CD14-positive monocyte (primary cell): ENCODE results near the gene PLA2G6. TPM values are rescaled to one million over a fixed set of nuclear protein-coding genes. Genes with fewer than 3 reads are reported as not detected.

Experiments
- DNase-seq, 3 donors: peaks; one replicate each; pipeline ENCODE4 v3.0.0-alpha.2; 2011 to 2022
- H2AFZ ChIP-seq: 2 replicates; pipeline ENCODE4 v1.6.0; 2012; ENCODE audit warnings: mild to moderate bottlenecking, low read depth, low read length, inconsistent platforms; ENCODE audit not compliant: insufficient read depth, poor library complexity, severe bottlenecking
- H3K27ac ChIP-seq, 2 donors: 1 replicate in 1 of 2; 2 replicates in 1 of 2; pipeline ENCODE4 v1.5.1; 2012 to 2013; ENCODE audit warnings: low read length in 2 of 2, control low read depth in 1 of 2, inconsistent platforms in 1 of 2, low read depth in 1 of 2, mild to moderate bottlenecking in 1 of 2
- H3K27me3 ChIP-seq, 2 donors: one replicate each; pipeline versions ENCODE4 v1.6.0 to v1.6.1; 2011 to 2013; ENCODE audit warnings: low read length in 2 of 2; ENCODE audit not compliant: control insufficient read depth in 2 of 2, insufficient read depth in 2 of 2
- H3K36me3 ChIP-seq, 2 donors: replicated peaks in 1 of 2; 1 replicate in 1 of 2; 2 replicates in 1 of 2; pipeline versions ENCODE4 v1.5.1 to v1.6.1; 2012 to 2013; ENCODE audit warnings: low read length in 2 of 2, control low read depth in 1 of 2, inconsistent platforms in 1 of 2, mild to moderate bottlenecking in 1 of 2; ENCODE audit not compliant: insufficient read depth in 2 of 2, control insufficient read depth in 1 of 2
- H3K4me1 ChIP-seq, 2 donors: 1 replicate in 1 of 2; 2 replicates in 1 of 2; pipeline versions ENCODE4 v1.5.1 to v1.6.1; 2012 to 2013; ENCODE audit warnings: low read length in 2 of 2, control low read depth in 1 of 2, inconsistent platforms in 1 of 2, mild to moderate bottlenecking in 1 of 2, moderate library complexity in 1 of 2; ENCODE audit not compliant: insufficient read depth in 2 of 2, control insufficient read depth in 1 of 2
- H3K4me2 ChIP-seq: replicated peaks from 2 replicates; pipeline ENCODE3; 2012; ENCODE audit warnings: low read length, moderate library complexity, mild to moderate bottlenecking; ENCODE audit not compliant: poor library complexity, severe bottlenecking; ENCODE audit errors: extremely low read depth
- H3K4me3 ChIP-seq, 3 experiments: fragments of 200-600 bp in 1 of 3; sonication (generic) in 1 of 3; replicated peaks in 1 of 3; 1 replicate in 2 of 3; 2 replicates in 1 of 3; pipeline ENCODE4 v1.5.1; 2011 to 2013; ENCODE audit warnings: low read length in 3 of 3, mild to moderate bottlenecking in 3 of 3, control low read depth in 2 of 3, low read depth in 2 of 3, inconsistent platforms in 1 of 3, moderate library complexity in 1 of 3
- H3K79me2 ChIP-seq: 2 replicates; pipeline ENCODE4 v1.6.0; 2012; ENCODE audit warnings: mild to moderate bottlenecking, control low read depth, inconsistent platforms, low read length, moderate library complexity; ENCODE audit not compliant: insufficient read depth
- H3K9ac ChIP-seq: 2 replicates; pipeline ENCODE4 v1.6.0; 2017; ENCODE audit warnings: low read length, mild to moderate bottlenecking; ENCODE audit not compliant: insufficient read depth, poor library complexity, severe bottlenecking
- H3K9me3 ChIP-seq, 2 donors: replicated peaks in 1 of 2; 1 replicate in 1 of 2; 2 replicates in 1 of 2; pipeline versions ENCODE4 v1.5.1 to v1.6.1; 2012 to 2013; ENCODE audit warnings: low read length in 2 of 2, control low read depth in 1 of 2; ENCODE audit not compliant: control insufficient read depth in 1 of 2, insufficient read depth in 1 of 2
- H4K20me1 ChIP-seq: 2 replicates; pipeline ENCODE4 v1.6.0; 2012; ENCODE audit warnings: mild to moderate bottlenecking, low read length, control low read depth, moderate library complexity; ENCODE audit not compliant: insufficient read depth
- H3K27ac Mint-ChIP-seq, 7 donors: one replicate each; pipeline ENCODE4 v1.8.0; 2020; ENCODE audit warnings: mild to moderate bottlenecking in 7 of 7, mixed read lengths in 7 of 7, moderate library complexity in 6 of 7, inconsistent platforms in 2 of 7
- H3K27me3 Mint-ChIP-seq, 3 donors: one replicate each; pipeline ENCODE4 v1.8.0; 2021 to 2022; ENCODE audit warnings: low read depth in 3 of 3, mild to moderate bottlenecking in 3 of 3, mixed read lengths in 3 of 3, moderate library complexity in 3 of 3, inconsistent platforms in 1 of 3
- H3K36me3 Mint-ChIP-seq, 2 donors: one replicate each; pipeline ENCODE4 v1.8.0; 2020; ENCODE audit warnings: mixed read lengths in 2 of 2, inconsistent platforms in 1 of 2, mild to moderate bottlenecking in 1 of 2
- H3K4me1 Mint-ChIP-seq: one replicate; pipeline ENCODE4 v1.8.0; 2020; ENCODE audit warnings: mild to moderate bottlenecking, mixed read lengths
- H3K4me3 Mint-ChIP-seq, 2 donors: one replicate each; pipeline ENCODE4 v1.8.0; 2020; ENCODE audit warnings: mild to moderate bottlenecking in 2 of 2, mixed read lengths in 2 of 2, moderate library complexity in 1 of 2
- H3K9me3 Mint-ChIP-seq, 7 donors: one replicate each; pipeline ENCODE4 v1.8.0; 2020 to 2022; ENCODE audit warnings: mixed read lengths in 7 of 7, mild to moderate bottlenecking in 6 of 7, moderate library complexity in 6 of 7, inconsistent platforms in 2 of 7
- WGBS: methylation state at CpG from one replicate; pipeline ENCODE4 v1.1.5; 2013; ENCODE audit warnings: missing lambda C conversion rate; ENCODE audit not compliant: insufficient coverage; 5-methylcytosine and 5-hydroxymethylcytosine counted together
- intact Hi-C, 2 donors: fragments of 100-400 bp; cut with micrococcal nuclease; formaldehyde crosslinking; loops; one replicate each; pipeline versions ENCODE4 v1.15.0 to v1.15.1; 2023
- polyA plus RNA-seq, 3 donors: library from polyadenylated mRNA; depleted of rRNA in 1 of 3; unstranded in 2 of 3; stranded (reverse) in 1 of 3; fragments of 300-500 nt in 2 of 3; fragments of >200 nt in 1 of 3; fragmentation: Illumina TruSeq in 2 of 3; gene quantifications; 1 replicate in 2 of 3; 2 replicates in 1 of 3; pipeline ENCODE4 v1.2.3, GENCODE V29; 2012 to 2021
- TF ChIP-seq, protein P1 (sequence below): fragments of 200-600 bp; IDR thresholded peaks from one replicate; pipeline ENCODE4 v1.8.0; 2022; ENCODE audit warnings: antibody characterized with exemption, mild to moderate bottlenecking

PLA2G6 gene
- polyA plus RNA-seq, 3 donors = 0.43 to 8.3 (median 0.62) TPM

DNA sequence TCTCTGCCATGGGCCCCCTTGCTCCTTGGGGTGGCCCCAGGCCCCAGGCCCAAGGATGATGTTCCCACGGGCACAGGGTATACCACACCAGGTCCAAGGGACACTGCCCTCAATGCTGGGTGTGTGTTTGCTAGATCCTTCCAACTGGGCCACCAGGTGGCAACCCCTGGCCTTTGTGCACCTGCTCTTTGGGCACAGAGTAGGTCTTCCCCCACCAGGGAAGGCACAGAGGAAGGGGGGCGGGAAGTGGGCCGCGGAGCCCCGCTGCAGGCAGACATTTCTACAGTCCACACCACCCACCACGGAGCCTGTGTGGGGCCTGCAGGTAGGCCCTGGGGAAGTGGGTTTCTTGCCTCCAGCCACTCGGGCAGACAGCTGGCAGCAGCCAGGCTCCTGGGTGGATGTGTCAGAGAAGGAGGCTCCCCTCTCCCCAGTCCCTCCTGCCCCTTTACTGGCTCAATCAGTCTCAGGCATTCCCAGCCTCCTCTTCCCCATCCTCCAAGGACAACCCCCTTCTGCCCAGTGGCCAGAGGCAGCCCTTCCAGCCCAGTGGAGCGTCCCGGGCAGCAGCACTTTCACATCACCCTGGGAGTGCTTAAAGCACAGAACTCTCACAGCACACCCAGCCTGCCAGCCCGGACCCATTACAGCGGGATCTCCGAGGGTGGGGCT lies 41.8 kb upstream of the PLA2G6 start:
- WGBS = 100% methylated on average over 1 of the region's 12 CpGs
- Mint-ChIP-seq H3K27ac (no peak overlapping the region), H3K4me3 (no peak overlapping the region), H3K9me3 (peaks cover 0 to 1% (median 0%) of the 10 kb centered on the region in 7 donors), H3K27me3 (peaks cover 0 to 2% (median 2%) of the 10 kb centered on the region in 3 donors), H3K36me3 (peaks cover 35 to 78% of the 10 kb centered on the region in 2 donors), H3K4me1 (peaks cover 9% of the 10 kb centered on the region)
- Histone ChIP-seq H3K27ac (no peak overlapping the region), H3K4me1 (peaks cover 13 to 20% of the 10 kb centered on the region in 2 donors), H3K4me3 (no peak overlapping the region), H3K9me3 (no peaks in the 10 kb centered on the region), H3K36me3 (peaks cover 26 to 37% of the 10 kb centered on the region in 2 donors), H3K9ac (no peak overlapping the region), H3K4me2 (no peak overlapping the region), H2AFZ (no peak overlapping the region), H3K27me3 (no peaks in the 10 kb centered on the region), H3K79me2 (no peaks in the 10 kb centered on the region), H4K20me1 (no peaks in the 10 kb centered on the region)
- intact Hi-C loops = no loop called here
- TF ChIP-seq, protein P1, sequence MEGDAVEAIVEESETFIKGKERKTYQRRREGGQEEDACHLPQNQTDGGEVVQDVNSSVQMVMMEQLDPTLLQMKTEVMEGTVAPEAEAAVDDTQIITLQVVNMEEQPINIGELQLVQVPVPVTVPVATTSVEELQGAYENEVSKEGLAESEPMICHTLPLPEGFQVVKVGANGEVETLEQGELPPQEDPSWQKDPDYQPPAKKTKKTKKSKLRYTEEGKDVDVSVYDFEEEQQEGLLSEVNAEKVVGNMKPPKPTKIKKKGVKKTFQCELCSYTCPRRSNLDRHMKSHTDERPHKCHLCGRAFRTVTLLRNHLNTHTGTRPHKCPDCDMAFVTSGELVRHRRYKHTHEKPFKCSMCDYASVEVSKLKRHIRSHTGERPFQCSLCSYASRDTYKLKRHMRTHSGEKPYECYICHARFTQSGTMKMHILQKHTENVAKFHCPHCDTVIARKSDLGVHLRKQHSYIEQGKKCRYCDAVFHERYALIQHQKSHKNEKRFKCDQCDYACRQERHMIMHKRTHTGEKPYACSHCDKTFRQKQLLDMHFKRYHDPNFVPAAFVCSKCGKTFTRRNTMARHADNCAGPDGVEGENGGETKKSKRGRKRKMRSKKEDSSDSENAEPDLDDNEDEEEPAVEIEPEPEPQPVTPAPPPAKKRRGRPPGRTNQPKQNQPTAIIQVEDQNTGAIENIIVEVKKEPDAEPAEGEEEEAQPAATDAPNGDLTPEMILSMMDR = no peak
- DNase-seq = no peak

DNA sequence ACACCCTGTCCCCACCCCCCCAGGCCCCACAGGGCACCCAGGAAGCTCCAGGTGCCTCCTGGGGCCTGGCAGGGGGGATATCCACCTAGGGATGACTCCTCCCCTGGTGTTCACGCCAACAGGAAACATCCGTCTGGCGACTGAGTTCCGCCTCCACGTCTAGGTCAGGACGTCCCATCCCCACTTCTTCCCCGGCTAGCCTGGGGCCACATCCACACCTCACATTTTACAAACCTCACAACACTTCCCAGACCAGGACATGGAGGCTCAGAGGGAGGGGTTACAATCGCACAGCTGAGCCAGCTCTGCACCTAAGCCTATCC lies 41.1 kb upstream of the PLA2G6 start:
- Histone ChIP-seq H3K4me3 (no peak overlapping the region), H3K36me3 (peaks cover 23 to 37% of the 10 kb centered on the region in 2 donors), H3K4me2 (no peak overlapping the region), H2AFZ (no peak overlapping the region), H3K27me3 (no peaks in the 10 kb centered on the region), H3K9ac (no peak overlapping the region), H3K27ac (no peak overlapping the region), H3K4me1 (peaks cover 13 to 21% of the 10 kb centered on the region in 2 donors), H3K79me2 (no peaks in the 10 kb centered on the region), H3K9me3 (no peaks in the 10 kb centered on the region), H4K20me1 (no peaks in the 10 kb centered on the region)
- Mint-ChIP-seq H3K27me3 (peaks cover 0 to 2% (median 2%) of the 10 kb centered on the region in 3 donors), H3K4me3 (no peak overlapping the region), H3K9me3 (peaks cover 0 to 1% (median 0%) of the 10 kb centered on the region in 7 donors), H3K4me1 (peaks cover 8% of the 10 kb centered on the region), H3K27ac (no peak overlapping the region), H3K36me3 (peaks cover 33 to 71% of the 10 kb centered on the region in 2 donors)
- intact Hi-C loops = no loop called here
- TF ChIP-seq, protein P1 = no peak
- WGBS = 45% methylated on average over 7 of the region's 8 CpGs
- DNase-seq = no peak
